ENCODE measurements around the gene HOATZ.

Gene HOATZ

GRCh38 chr11:111532365-111532709 lies 17.8 kb downstream of the HOATZ start:
- no peak for TF ChIP-seq CTCF (IDR thresholded peaks at IDR 0.05; ENCODE audit: control insufficient read depth, extremely low read depth, insufficient read depth)
- no peak overlapping the region for H3K4me3 ChIP-seq (ENCODE audit: low read depth, low read length)
- no peak for DNase-seq (ENCODE audit: low read depth)

- H3K4me3 ChIP-seq (ENCODE audit: low read depth, low read length): no peak overlapping the region
- no peak for DNase-seq (ENCODE audit: low read depth)
- no peak for TF ChIP-seq CTCF (IDR thresholded peaks at IDR 0.05; ENCODE audit: control insufficient read depth, extremely low read depth, insufficient read depth)
Observed at GRCh38 chr11:111535281-111535680, 20.7 kb downstream of the HOATZ start.

DNA sequence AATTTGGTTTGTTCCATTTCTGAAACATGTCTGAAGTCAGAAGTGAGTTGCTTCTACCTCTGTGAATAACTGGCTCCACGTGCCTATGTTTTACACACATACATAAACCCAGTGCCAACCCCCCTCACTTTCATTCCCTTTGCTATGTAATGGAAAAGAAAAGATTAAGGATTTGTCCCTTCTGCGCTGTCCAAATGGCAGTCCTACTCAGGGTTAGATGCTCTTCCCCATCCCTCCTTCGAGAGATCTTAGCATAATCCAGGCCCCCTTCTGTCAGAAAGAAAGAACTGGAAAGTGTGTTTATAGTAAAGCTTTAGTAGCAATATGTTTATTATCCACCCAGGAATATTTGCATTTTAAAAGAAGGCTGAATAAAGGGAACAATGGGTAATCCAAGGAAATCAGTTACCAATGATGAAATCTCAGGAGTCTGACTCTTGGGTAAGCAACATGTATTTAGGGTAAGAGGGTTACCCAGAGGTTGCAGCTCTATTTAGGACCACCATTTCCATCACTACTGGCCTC lies 22.8 kb downstream of the HOATZ start:
- no peak for TF ChIP-seq CTCF (IDR thresholded peaks at IDR 0.05; ENCODE audit: control insufficient read depth, extremely low read depth, insufficient read depth)
- H3K4me3 ChIP-seq (ENCODE audit: low read depth, low read length): no peak overlapping the region
- no peak for DNase-seq (ENCODE audit: low read depth)

GRCh38 chr11:111538407-111539114 lies 24.0 kb downstream of the HOATZ start:
- TF ChIP-seq CTCF (IDR thresholded peaks at IDR 0.05; ENCODE audit: control insufficient read depth, extremely low read depth, insufficient read depth): no peak
- no peak overlapping the region for H3K4me3 ChIP-seq (ENCODE audit: low read depth, low read length)
- DNase-seq (ENCODE audit: low read depth): no peak

- DNase-seq (ENCODE audit: low read depth): no peak
- H3K4me3 ChIP-seq (ENCODE audit: low read depth, low read length): no peak overlapping the region
- no peak for TF ChIP-seq CTCF (IDR thresholded peaks at IDR 0.05; ENCODE audit: control insufficient read depth, extremely low read depth, insufficient read depth)
Observed at GRCh38 chr11:111539426-111540113, 25.0 kb downstream of the HOATZ start.

DNA sequence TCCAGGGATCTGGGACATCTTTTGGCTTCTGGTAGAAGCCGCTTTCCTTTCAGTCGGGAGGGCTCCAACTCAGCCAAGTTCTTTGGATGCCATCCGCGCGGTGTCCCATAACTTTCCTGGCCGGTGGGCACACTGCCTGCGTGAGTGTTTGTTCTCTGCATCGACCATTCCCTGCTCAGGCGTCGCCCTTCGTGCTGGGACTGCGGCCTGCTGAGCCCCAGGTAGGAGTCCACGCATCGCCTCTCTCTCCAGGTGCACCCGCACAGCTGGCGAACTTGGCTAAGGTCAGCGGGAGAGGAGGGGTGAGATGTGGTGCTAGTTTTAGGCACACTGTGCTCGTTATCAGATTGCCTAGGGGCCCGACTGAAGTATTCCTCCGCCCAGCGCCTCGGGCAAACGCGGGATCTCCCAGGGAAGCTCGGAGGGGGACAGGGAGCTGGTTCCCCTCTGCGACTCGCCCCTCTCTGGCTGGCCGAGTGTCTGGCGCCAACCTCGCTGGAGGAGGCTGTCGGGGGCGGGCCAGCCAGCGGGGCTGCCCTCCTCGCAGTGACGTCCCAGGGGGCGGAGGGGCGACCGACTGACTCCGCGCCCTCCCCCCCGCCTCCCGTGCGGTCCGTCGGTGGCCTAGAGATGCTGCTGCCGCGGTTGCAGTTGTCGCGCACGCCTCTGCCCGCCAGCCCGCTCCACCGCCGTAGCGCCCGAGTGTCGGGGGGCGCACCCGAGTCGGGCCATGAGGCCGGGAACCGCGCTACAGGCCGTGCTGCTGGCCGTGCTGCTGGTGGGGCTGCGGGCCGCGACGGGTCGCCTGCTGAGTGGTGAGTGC lies 25.7 kb downstream of the HOATZ start, which contains the start of gene LAYN:
Gene LAYN, plus strand, starts transcription at position 607 of the 823 bp plus-strand sequence. Its CDS starts 124 bp downstream, at position 731.
- no peak for DNase-seq (ENCODE audit: low read depth)
- no peak within 1 kb of the TSS for H3K4me3 ChIP-seq (ENCODE audit: low read depth, low read length)
- TF ChIP-seq CTCF (IDR thresholded peaks at IDR 0.05; ENCODE audit: control insufficient read depth, extremely low read depth, insufficient read depth): no peak

Measured in LNCaP clone FGC (cell line).